ENCODE data around the gene DNM3. TPM values are rescaled to one million over a fixed set of nuclear protein-coding genes. Genes with fewer than 3 reads are reported as not detected.

The DNM3 gene
- total and polyA plus RNA-seq, 5 experiments from 2014 or later: 0.36 to 2.3 (median 0.41) TPM

DNA sequence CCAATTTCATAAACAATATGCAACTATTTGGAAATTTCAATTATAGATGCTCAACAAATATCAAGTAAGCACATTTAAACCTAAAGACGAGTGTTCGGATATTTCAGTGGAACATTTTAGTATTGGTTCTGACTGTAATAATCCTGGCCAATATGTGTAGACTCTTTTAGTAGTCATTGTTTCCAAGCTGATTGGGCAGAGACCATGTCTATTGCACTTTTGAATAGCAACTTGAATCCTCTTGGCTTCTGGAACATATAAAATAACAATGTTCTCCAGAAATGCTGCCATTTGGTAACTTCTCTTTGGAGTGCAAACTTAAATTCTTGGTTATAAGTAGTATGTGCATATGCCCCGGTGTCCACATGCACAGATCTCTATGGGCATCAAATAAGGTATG, 373.7 kb downstream of the DNM3 start:
- no peak overlapping the region for H3K4me3 Mint-ChIP-seq
- POLR2A ChIA-PET: no interaction called here
- no peak for ATAC-seq
- H3K36me3 Mint-ChIP-seq: no peaks in the 10 kb centered on the region
- no peak for DNase-seq
- H3K27ac Mint-ChIP-seq: no peak overlapping the region
- no peaks in the 10 kb centered on the region for H3K4me1 Mint-ChIP-seq
- no peaks in the 10 kb centered on the region for H3K27me3 Mint-ChIP-seq
- no peaks in the 10 kb centered on the region for H3K9me3 Mint-ChIP-seq

GRCh38 chr1:172219966-172220365, 378.7 kb downstream of the DNM3 start:
- Mint-ChIP-seq H3K9me3 (no peaks in the 10 kb centered on the region), H3K27ac (no peak overlapping the region), H3K36me3 (peaks cover 0 to 2% (median 0%) of the 10 kb centered on the region in 3 donors), H3K4me1 (no peaks in the 10 kb centered on the region), H3K4me3 (no peak overlapping the region), H3K27me3 (no peaks in the 10 kb centered on the region)
- no peak for ATAC-seq
- POLR2A ChIA-PET: no interaction called here
- DNase-seq: no peak

DNA sequence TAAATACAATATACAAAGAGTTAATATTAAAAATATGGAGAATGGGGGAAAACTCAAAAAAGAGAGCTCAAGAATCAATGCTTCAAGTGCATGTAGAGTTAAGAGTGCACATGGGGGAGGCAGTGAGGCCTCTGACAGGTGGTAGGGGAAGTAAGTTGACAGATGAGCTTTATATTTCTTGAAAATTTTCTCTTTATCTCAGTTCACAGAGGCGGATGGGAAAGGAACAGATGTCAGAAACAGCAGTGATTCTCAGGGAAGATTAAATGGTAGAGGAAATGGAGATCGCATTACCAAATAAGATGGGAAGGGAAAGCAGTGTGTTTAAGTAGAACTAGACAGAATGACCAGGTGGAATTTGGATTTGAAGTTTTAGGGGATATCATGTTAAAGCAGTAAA, 379.1 kb downstream of the DNM3 start:
- POLR2A ChIA-PET: no interaction called here
- Mint-ChIP-seq H3K9me3 (no peaks in the 10 kb centered on the region), H3K4me3 (no peak overlapping the region), H3K36me3 (peaks cover 0 to 2% (median 0%) of the 10 kb centered on the region in 3 donors), H3K4me1 (no peaks in the 10 kb centered on the region), H3K27ac (no peak overlapping the region), H3K27me3 (no peaks in the 10 kb centered on the region)
- DNase-seq: no peak
- no peak for ATAC-seq

DNA sequence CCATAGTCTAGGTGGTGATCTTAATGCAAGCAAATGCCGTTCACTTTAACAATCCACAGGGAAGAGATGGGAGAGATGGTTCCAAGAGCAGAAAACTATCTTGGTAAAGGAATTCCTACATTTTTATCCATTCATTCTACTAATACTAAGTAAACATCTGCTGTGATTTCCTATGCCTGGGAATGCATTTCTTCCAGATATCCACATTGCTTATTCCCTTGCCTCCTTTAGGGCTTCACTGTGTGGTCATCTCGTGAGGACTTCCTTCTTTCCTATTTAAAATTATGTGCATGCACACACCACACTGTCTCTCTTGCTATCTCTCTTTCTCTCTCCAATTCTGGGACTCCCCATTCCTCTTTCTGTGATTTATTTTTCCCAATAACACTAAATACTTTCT, 380.1 kb downstream of the DNM3 start:
- Mint-ChIP-seq H3K36me3 (peaks cover 0 to 2% (median 0%) of the 10 kb centered on the region in 3 donors), H3K27me3 (no peaks in the 10 kb centered on the region), H3K4me1 (no peaks in the 10 kb centered on the region), H3K9me3 (no peaks in the 10 kb centered on the region), H3K27ac (no peak overlapping the region), H3K4me3 (no peak overlapping the region)
- DNase-seq (no peak), ATAC-seq (no peak)
- POLR2A ChIA-PET: no interaction called here

DNA sequence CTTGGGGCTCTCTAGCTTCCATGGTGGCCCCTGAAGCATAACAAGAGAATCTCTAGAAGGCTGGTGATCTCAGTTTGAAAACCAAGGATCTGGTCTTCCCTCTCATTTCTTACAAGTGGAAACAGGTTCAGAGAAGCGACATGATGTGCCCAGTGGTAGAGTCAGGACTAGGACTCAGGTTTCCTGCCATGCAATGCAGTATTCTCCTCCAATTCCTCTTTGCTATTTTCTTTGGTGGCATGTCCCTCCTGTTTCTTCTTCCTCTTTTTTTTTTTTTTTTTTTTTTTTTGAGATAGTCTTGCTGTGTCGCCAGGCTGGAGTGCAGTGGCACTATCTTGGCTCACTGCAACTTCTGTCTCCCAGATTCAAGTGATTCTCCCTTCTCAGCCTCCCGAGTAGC, 383.6 kb downstream of the DNM3 start:
- Mint-ChIP-seq H3K4me1 (peaks cover 0 to 2% (median under 1%) of the 10 kb centered on the region in 4 donors), H3K4me3 (no peak overlapping the region), H3K9me3 (no peaks in the 10 kb centered on the region), H3K27ac (no peak overlapping the region), H3K27me3 (no peaks in the 10 kb centered on the region), H3K36me3 (peaks cover 0 to 2% (median 0%) of the 10 kb centered on the region in 3 donors)
- DNase-seq: no peak
- POLR2A ChIA-PET: no interaction called here
- no peak for ATAC-seq

- POLR2A ChIA-PET: no interaction called here
- Mint-ChIP-seq H3K9me3 (peaks cover 0 to 19% (median 2%) of the 10 kb centered on the region in 9 donors), H3K4me3 (no peak overlapping the region)
These were observed 388.6 kb downstream of the DNM3 start for GRCh38 chr1:172229942-172230341.

GRCh38 chr1:172230526-172230925, 389.2 kb downstream of the DNM3 start:
- H3K4me3 Mint-ChIP-seq: peak overlapping the region in 1 of 10 donors; percentile 1
- POLR2A ChIA-PET: no interaction called here
- DNase-seq: no peak
- peaks cover 4 to 8% (median 7%) of the 10 kb centered on the region in 4 donors for H3K4me1 Mint-ChIP-seq
- no peak for ATAC-seq
- H3K9me3 Mint-ChIP-seq: peaks cover 0 to 19% (median 2%) of the 10 kb centered on the region in 9 donors
- H3K27ac Mint-ChIP-seq: no peak overlapping the region
- H3K36me3 Mint-ChIP-seq: peaks cover 0 to 10% (median 3%) of the 10 kb centered on the region in 3 donors
- H3K27me3 Mint-ChIP-seq: no peaks in the 10 kb centered on the region

More at GRCh38 chr1:172229942-172230341, 388.6 kb downstream of the DNM3 start:
- ATAC-seq (no peak), DNase-seq (no peak)
- Mint-ChIP-seq H3K27ac (no peak overlapping the region), H3K4me1 (peaks cover 4 to 8% (median 7%) of the 10 kb centered on the region in 4 donors), H3K27me3 (no peaks in the 10 kb centered on the region), H3K36me3 (peaks cover 0 to 10% (median 0%) of the 10 kb centered on the region in 3 donors)

- no peaks in the 10 kb centered on the region for H3K27me3 Mint-ChIP-seq
- peaks cover 0 to 4% (median 0%) of the 10 kb centered on the region in 9 donors for H3K9me3 Mint-ChIP-seq
- no peak for ATAC-seq
- DNase-seq: no peak
- peaks cover 0 to 3% (median 0%) of the 10 kb centered on the region in 3 donors for H3K36me3 Mint-ChIP-seq
- POLR2A ChIA-PET: no interaction called here
- H3K4me1 Mint-ChIP-seq: no peaks in the 10 kb centered on the region
- no peak overlapping the region for H3K4me3 Mint-ChIP-seq
- H3K27ac Mint-ChIP-seq: no peak overlapping the region
These were observed 395.7 kb downstream of the DNM3 start for GRCh38 chr1:172236958-172237357.

DNA sequence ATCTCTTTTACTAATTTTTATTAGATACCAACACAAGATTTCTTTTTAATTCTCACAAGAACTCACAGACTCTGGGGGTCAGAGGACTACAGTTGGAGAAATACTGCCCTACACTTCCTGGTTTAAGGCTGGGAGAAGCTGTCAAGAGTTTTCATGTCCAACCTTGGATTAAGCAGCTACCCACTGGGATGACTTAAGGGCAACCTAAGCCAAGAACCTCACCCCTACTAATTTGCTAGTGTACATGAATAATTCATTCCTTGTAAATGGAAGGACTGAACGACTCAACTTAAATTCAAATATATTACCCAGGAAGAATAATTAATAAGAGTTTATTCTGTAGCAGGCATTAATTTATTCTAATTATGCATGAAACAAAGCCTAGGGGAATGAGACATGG, 396.9 kb downstream of the DNM3 start:
- Mint-ChIP-seq H3K36me3 (peaks cover 0 to 3% (median 0%) of the 10 kb centered on the region in 3 donors), H3K9me3 (peaks cover 0 to 4% (median 0%) of the 10 kb centered on the region in 9 donors), H3K4me3 (no peak overlapping the region), H3K4me1 (no peaks in the 10 kb centered on the region), H3K27me3 (no peaks in the 10 kb centered on the region), H3K27ac (no peak overlapping the region)
- ATAC-seq (no peak), DNase-seq (no peak)
- POLR2A ChIA-PET: no interaction called here

DNA sequence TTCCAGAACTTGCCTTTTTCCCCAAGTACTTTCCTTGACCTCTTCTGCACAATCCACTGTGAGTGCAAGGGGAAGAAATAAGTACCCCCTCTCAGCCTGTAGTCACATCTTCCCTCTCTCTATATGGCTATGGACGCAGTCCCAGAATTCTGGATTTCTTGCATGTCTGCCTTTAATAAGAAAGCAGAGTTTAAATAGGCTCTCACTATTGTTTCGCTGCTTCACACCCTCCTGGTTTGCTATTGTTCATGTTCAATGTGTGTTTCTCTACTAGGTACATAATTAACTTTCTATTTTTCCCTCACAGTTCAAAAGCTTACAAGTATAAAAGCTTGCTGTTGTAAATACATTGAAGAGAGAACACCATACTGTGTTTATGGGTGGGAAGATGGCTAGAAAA, 397.7 kb downstream of the DNM3 start:
- no peaks in the 10 kb centered on the region for H3K4me1 Mint-ChIP-seq
- peaks cover 0 to 4% (median 0%) of the 10 kb centered on the region in 9 donors for H3K9me3 Mint-ChIP-seq
- H3K27ac Mint-ChIP-seq: peak overlapping the region in 1 of 10 donors; percentile 21
- no peaks in the 10 kb centered on the region for H3K27me3 Mint-ChIP-seq
- ATAC-seq (no peak), DNase-seq (no peak)
- POLR2A ChIA-PET: no interaction called here
- peaks cover 0 to 3% (median 0%) of the 10 kb centered on the region in 3 donors for H3K36me3 Mint-ChIP-seq
- H3K4me3 Mint-ChIP-seq: no peak overlapping the region

- Mint-ChIP-seq H3K27me3 (no peaks in the 10 kb centered on the region), H3K36me3 (peaks cover 0 to 6% (median 0%) of the 10 kb centered on the region in 3 donors), H3K27ac (no peak overlapping the region), H3K4me3 (no peak overlapping the region), H3K4me1 (no peaks in the 10 kb centered on the region), H3K9me3 (peaks cover 0 to 3% (median 0%) of the 10 kb centered on the region in 9 donors)
- ATAC-seq (no peak), DNase-seq (no peak)
- POLR2A ChIA-PET: no interaction called here
These were observed 398.6 kb downstream of the DNM3 start for GRCh38 chr1:172239901-172240300.

DNA sequence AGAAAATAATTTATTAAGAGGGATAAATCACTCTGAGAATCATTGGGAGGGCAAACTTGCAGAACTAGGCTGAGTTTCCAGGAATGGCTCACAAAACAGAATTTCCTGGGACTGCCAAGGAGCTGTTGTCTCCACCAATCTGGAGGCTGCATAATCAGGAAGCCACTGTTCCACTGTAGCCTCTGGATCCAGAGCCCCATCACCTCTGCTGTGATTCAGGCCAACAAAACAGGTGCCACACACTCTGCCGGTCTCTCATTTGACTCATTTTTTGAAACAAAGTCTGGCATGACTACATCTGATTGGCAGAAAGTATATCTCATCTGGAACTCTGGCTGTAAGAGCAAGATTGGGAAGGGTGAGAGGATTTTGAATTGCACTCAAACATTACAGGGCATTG, 400.2 kb downstream of the DNM3 start:
- Mint-ChIP-seq H3K4me1 (no peaks in the 10 kb centered on the region), H3K4me3 (no peak overlapping the region), H3K36me3 (peaks cover 0 to 7% (median 0%) of the 10 kb centered on the region in 3 donors), H3K9me3 (peaks cover 0 to 3% (median 0%) of the 10 kb centered on the region in 9 donors), H3K27me3 (no peaks in the 10 kb centered on the region), H3K27ac (peak overlapping the region in 1 of 10 donors; percentile 6)
- ATAC-seq (no peak), DNase-seq (no peak)
- POLR2A ChIA-PET: no interaction called here

- Mint-ChIP-seq H3K4me1 (no peaks in the 10 kb centered on the region), H3K4me3 (no peak overlapping the region), H3K27me3 (no peaks in the 10 kb centered on the region), H3K27ac (no peak overlapping the region), H3K9me3 (peaks cover 0 to 3% (median 0%) of the 10 kb centered on the region in 9 donors), H3K36me3 (peaks cover 0 to 7% (median 0%) of the 10 kb centered on the region in 3 donors)
- ATAC-seq: no peak
- no peak for DNase-seq
- POLR2A ChIA-PET: no interaction called here
These were observed 403.6 kb downstream of the DNM3 start for GRCh38 chr1:172244865-172245264.

- ATAC-seq (no peak), DNase-seq (no peak)
- no peak overlapping the region for H3K27ac Mint-ChIP-seq
- H3K36me3 Mint-ChIP-seq: peaks cover 0 to 7% (median 0%) of the 10 kb centered on the region in 3 donors
- H3K27me3 Mint-ChIP-seq: no peaks in the 10 kb centered on the region
- no peak overlapping the region for H3K4me3 Mint-ChIP-seq
- POLR2A ChIA-PET: no interaction called here
- H3K4me1 Mint-ChIP-seq: no peaks in the 10 kb centered on the region
- H3K9me3 Mint-ChIP-seq: peaks cover 0 to 3% (median 0%) of the 10 kb centered on the region in 9 donors
These were observed 404.5 kb downstream of the DNM3 start for GRCh38 chr1:172245788-172246187.
